GM19468 (cell line): ENCODE data around the gene CCDC90B.
"Not testable (repeated sequence)": the region's sequence is repeated elsewhere in the genome, so short reads cannot be mapped to it uniquely, and the experiment has no call there.

Source experiments
- ATAC-seq: cut with Tn5 transposase; IDR thresholded peaks from one replicate; pipeline ENCODE4 v1.9.1; 2021; ENCODE audit warnings: mild to moderate bottlenecking, moderate library complexity, moderate number of reproducible peaks; ENCODE audit not compliant: unreplicated experiment; ENCODE audit errors: extremely low read depth

Gene CCDC90B, protein sequence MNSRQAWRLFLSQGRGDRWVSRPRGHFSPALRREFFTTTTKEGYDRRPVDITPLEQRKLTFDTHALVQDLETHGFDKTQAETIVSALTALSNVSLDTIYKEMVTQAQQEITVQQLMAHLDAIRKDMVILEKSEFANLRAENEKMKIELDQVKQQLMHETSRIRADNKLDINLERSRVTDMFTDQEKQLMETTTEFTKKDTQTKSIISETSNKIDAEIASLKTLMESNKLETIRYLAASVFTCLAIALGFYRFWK

DNA sequence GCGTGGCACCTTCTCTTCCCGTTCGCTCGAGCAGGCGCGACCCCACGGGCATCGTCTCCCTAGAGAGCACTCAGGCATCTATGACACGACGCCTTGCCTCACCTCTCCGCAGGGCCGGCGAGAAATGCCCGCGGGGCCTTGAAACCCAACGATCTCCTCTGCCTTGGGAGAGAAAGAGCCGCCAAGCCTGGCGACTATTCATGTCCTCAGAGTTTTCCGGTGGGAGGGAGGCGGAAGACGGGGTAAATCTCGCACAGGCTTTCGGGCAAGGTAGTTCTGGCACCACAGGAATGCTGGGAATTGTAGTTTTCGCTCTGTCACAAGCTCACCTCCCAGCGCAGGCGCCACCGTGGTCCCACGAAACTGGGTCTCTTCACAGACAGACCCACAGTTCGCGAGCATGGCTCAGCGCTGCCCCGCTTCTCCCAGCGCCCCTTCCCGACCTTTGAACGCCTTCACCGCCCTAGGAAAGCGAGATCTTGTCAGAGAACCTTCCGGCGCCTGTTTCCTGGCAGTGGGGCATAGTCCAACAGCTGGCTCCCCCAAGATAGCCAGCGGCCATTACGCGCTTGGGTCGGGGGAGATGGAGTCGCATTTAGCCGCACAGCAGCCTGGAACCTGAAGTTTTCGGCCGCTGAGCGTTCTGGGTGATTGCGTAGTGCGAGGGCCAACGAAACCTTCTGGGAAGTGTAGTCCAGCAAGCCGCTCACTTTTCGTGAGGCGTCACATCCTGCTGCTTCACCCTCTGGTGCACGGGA lies at the start of gene CCDC90B:
Gene CCDC90B (minus strand): TSS at position 597 of the 758 bp plus-strand sequence. CDS start 395 bp downstream, at position 202.
- ATAC-seq, result peak; percentile 87

DNA sequence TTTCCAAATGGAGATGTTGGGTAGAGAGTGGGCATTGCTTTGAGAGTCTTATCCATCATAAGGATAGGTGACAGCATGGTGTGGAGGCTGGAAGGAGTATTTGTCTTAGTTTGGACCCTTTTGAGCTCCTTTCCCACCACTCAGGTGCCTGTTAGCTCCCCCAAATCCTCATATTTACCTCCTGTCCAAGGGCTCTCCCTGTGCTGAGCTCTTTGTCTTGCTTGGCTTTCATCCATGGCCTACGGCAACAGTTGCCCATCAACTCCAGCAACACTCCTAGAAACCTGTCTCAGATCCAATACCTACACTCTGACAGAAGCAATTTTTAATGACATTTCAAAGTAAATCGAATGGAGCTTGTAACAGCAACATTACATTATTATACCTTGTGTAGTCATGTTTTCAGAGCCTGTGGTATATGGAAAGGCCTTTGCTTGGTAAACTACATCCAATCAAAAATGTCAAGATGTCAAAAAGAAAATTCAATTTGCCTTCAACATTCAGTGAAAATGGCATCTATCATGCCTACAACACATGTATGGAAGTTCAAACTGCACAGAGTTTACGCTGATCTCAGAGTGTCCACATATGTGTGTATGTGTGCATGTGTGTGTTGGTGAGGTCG lies 49.4 kb upstream of the CCDC90B start:
- no peak for ATAC-seq

DNA sequence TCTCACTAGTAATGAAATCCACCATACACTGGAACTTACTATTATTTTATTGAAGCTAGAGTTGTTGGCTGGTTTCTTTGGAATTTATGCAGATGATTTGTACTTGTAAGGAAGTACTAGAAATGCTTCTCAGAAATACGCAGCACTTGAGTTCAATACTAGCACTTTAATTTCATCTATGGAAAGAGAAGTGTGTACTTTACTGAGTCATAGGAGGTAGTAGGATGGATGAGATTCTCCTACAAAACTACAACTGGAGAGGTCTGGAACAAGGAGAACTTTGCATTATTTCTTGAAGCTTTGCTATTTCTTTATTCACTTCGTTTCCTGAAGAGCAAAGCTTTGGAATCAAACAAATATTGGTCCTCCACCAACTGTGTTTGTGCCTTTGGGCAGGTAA lies 44.1 kb upstream of the CCDC90B start:
- ATAC-seq, result no peak

DNA sequence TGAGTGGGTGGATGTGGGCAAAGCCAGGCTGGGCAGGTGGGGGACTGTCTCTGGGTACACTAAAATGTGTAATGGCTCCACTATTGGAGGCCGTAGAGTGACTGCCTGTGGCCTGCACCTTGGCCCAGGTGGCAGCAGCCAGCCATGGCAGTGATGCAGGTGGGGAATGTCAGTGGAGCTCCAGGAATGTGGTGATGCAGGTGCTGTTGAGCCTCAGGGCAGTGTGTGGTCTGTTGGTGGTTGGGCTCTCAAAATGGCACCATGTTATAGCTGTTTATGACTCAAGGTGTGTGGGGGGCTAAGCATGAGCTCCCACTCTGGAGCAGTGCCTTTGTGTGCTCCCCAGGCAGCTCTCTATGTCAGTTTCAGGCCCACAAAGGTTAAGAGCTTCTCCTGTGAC lies 40.2 kb upstream of the CCDC90B start:
- no peak for ATAC-seq

DNA sequence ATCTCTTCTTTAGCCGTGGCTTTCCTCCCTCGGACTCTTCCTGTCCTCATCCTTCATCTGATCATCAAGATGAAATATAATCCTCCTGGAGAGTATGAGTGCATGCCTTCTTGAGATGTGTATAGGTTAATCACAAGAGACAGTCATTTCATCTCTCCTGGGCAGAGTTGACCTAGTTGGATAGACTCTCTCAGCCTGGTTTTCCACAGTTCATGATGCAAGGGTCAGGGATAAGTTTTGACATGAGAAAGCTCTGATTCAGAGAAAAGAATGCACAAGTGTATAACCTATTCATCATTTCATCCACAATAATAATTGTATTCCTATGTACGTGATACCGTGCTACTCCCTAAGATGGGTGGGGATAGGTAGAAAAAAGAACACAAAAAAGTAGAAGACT lies 33.2 kb upstream of the CCDC90B start:
- ATAC-seq, result no peak

DNA sequence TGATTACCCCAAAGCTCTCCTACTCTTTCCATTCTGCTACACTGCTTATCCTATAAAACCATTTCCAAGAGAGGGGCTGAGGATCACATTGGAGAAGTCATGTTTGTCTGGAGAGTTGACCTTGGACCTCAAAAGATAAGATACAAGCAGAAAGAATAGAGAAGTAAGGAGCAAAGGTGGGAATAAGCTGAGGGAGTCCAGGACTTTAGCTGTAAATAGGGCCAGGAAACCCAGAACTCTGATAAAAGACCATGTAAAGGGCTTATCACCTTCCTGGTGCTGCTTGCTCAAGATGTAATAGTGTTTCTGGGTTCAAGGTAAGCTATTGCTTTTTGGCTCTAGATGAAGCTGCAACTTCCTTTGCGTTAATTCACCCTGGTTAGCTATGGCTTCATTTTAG lies 32.8 kb upstream of the CCDC90B start:
- no peak for ATAC-seq

DNA sequence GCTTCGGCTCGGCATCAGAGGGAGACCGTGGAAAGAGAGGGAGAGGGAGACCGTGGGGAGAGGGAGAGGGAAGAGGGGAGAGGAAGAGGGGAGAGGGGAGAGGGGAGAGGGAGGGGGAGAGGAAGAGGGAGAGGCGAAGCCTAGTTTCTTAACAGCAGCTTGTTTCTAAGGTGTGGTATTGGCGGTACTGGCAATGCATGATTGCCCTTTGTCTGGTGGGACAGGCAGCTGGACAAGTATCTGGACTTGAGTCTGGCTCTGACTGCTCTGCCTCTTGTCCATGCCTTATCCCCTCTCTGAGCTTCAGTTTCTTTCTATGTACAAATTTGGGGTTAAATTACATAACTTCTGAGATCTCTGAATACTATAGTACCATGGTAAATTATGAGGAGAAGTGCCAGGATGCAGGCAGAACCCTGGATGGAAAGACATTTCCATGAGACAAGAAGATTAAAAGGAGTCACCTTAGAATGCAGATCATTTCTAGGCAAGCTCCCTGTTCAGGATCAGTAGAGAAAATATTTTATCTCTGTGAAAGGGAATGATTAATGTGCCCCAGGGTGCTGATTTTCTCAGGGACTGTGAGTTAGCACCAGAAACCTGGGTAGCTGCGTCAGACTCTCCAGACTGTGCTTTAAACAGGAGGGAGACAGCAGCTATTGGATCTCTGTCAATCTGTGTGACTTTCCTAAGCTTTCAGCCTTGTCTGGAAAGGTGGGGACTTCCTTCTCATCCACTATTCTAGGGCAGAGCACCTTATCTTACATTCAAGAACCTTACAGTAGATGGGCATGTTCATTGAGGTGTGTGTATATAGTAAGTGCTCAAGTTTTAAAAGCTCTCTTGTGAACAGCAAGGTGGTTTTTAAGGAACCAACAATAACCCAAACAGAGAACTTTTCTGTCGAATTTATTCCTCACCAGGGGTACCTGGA lies 31.9 kb upstream of the CCDC90B start:
- ATAC-seq, result no peak

DNA sequence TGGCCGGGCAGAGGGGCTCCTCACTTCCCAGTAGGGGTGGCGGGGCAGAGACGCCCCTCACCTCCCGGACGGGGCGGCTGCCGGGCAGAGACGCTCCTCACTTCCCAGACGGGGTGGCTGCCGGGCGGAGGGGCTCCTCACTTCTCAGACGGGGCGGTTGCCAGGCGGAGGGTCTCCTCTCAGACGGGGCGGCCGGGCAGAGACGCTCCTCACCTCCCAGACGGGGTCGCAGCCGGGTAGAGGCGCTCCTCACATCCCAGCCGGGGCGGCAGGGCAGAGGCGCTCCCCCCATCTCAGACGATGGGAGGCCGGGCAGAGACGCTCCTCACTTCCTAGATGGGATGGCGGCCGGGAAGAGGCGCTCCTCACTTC lies 30.7 kb upstream of the CCDC90B start:
- ATAC-seq, result not testable (repeated sequence)

DNA sequence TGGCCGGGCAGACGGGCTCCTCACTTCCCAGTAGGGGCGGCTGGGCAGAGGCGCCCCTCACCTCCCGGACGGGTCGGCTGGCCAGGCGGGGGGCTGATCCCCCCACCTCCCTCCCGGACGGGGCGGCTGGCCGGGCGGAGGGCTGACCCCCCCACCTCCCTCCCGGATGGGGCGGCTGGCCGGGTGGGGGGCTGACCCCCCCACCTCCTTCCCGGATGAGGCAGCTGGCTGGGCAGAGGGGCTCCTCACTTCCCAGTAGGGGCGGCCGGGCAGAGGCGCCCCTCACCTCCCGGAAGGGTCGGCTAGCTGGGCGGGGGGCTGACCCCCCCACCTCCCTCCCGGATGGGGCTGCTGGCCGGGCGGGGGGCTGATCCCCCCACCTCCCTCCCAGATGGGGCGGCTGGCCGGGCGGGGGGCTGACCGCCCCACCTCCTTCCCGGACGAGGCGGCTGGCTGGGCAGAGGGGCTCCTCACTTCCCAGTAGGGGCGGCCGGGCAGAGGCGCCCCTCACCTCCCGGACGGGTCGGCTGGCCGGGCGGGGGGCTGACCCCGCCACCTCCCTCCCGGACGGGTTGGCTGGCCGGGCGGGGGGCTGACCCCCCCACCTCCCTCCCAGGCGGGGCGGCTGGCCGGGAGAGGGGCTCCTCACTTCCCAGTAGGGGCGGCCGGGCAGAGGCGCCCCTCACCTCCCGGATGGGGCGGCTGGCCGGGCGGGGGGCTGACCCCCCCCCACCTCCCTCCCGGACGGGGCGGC lies 30.2 kb upstream of the CCDC90B start:
- ATAC-seq, result not testable (repeated sequence)

DNA sequence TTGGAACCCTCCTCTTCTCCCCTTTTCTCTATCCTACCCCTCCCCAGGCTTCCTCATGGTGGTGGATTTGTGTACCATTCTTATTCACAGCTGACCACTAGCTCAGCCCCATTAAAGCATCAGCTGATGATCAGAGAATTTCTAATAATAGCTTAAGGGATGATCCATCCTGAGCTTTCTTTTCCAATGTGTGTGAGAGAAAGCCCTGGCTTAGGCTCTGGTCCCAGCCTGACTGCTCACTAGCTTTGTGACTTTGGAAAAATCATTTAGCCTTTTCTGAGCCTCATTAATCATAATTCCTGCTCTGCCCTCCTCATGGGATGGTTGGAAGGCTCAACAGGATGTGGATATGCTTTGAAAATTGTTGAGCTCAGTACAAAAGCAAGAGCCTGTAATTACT lies 26.3 kb upstream of the CCDC90B start:
- no peak for ATAC-seq

DNA sequence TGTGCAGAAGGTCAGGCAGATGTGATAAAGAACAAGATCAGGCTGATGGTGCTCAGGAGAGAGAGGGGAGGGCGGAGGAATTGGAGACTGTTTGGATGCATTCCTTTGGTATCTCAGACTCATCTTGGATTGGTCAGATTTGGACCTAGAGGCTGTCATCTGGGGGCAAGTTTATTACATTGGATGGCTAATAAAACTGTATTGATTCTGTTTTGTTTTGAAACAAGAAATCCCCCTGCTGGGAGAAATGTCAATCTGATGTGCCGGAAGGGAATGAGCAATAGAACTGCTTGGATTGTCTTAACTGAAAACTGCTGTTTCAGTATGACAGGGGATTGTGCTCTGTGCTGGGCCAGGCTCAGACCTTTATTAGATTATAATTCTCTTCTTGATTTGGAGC lies 25.5 kb upstream of the CCDC90B start:
- no peak for ATAC-seq

DNA sequence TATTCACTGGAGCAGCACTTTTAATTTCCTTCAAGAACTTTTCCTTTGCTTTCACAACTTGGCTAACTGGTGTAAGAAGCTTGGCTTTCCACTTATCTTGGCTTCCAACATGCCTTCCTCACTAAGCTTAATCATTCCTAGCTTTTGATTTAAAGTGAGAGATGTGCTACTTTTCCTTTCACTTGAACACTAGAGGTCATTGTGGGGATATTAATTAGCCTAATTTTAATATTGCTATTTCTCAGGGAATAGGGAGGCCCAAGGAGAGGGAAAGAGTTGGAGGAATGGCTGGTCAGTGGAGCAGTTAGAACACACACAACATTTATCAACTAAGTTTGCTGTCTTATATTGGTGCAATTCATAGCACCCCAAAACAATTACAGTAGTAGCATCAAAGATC lies 24.6 kb upstream of the CCDC90B start:
- ATAC-seq, result no peak

DNA sequence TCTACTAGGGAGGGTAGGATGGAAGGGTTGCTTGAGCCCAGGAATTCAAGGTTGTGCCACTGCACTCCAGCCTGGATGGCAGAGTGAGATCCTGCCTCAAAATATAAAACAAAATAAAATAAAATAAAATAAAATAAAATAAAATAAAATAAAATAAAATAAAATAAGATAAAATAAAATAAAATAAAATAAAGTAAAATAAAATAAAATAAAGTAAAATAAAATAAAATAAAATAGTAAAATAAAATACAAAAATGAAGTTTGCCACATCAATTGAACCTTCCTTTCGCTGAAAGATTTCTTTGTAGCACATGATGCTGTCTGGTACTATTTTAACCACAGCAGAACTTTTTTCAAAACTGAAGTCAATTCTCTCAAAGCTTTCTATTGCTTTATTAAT lies 22.4 kb upstream of the CCDC90B start:
- ATAC-seq, result not testable (repeated sequence)

DNA sequence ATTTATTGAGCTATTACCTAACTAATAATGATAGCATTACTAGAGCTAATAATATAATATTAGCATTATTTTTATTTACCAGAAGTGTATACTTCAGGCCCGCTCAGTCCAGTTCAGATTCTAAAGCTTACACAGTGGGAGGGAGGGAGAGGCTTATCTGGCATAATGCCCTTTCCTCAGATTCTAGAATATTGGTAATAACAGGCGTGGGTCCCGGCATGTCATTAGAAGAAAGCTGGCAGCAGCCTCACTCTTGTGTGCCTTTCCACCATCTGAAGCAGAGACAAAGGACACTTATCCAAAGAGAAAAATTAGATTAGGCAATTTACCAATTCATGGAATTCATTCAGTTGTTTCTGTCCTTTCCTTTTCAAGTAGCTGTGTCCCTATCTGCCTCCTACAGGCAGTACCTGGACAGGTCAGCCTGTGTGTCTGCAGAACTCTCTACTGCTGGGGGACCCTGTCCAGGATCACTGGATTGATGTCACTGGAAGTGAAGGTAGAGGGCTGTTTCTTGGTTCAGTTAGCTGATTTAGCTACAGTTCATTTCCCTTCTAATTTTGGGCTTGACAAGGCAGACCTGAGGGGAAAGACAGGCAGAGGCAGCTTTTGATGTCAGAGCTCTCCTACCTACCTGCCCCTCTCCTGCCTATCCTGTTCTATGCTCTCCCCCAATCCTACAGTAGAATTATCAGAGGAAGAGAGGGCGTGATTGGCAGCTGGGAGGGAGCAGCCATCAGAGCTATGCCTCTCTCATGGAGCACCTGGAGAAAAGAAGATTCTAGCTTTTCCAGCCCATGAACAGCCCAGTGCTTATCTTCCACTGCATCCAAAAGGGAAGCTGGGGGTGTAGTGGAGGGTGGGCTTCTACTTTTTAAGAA lies 20.3 kb upstream of the CCDC90B start:
- no peak for ATAC-seq

DNA sequence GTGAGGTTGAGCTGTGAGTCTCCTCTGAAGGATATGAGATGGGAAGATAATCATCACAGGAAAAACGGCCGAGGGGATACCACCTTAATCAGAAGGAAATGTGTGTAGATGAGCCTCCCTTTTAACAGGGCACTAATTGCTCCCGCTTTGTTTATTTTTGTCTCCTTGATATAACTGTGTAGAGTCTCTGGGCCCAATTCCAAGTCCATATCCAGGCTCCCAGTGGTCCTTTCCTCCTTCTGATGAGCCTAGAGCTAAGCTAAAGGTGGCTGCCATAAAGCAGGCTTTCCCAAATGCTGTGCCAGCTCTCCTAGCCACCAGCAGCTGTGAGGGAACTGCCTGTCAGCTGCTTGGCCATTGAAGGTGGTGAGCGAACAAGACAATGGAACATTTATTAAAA lies 17.1 kb upstream of the CCDC90B start:
- no peak for ATAC-seq

DNA sequence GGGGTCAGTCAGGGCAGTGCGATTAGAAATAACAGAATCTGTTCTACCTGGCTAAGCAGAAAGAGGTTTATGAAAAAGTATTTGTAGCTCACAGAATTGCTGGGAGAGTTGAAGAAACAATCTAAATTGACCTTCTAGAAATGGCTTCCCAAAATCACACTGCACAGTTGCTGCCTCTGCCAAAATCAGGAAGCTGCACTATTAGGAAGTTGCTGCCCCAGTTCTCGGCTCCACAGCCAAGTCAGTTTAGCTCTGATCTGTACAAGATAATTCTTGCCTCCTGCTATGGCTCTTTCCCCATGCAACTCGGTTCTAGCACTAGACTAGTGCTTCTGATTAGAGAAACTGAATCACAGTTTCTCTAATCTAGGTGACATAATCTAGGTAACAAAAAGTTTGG lies 16.0 kb upstream of the CCDC90B start:
- no peak for ATAC-seq

DNA sequence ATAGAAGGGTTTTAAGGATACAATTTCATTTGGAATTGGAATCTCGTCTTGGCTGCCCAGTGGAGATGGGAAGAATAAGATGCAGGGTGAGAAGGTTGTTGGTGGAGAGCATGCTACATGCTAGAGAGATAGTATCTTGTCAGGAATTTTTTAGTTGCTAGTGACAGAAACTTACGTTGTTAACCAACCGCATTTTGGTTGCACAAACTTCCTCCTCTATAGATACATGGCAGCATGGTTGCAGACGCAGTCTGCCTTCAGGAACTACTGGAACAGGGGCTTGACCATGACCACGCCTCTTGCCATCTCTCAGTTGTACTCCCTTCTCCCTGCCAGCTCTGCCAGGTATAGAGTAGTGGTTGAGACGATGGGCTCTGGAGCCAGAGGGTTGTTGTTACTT lies 13.5 kb upstream of the CCDC90B start:
- no peak for ATAC-seq

DNA sequence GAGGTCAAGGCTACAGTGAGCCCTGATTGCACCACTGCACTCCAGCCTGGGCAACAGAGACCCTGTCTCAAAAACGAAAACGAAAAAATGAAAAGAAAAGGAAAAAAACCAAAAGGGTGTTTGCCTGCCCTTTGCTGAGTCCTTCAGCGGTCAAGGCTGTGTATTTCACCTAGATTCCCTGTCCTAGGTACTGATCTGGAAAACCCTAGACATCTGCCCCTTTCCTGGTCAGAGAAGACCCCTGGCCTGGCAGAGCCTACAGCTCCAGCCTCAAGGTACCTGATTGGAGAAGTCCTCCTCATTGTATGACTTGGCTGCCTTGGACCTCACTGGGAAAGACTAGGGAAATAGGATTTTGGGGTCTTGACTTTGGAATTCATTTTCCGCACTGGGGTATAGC lies 8.0 kb upstream of the CCDC90B start:
- ATAC-seq, result no peak

DNA sequence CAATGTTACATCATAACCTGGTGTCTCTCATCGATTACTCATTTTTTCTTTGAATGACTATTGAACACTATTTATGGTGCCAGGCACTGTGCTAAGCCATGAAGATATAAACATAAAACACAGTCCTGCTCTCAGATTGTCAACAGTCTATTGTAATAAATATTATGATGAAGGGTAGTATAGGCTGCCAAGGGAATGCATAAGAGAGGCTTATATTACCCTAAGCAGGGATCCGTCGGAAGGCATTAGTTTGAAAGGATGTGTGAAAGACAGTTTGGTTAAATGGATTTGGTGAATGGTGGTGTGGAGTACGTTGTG lies 7.2 kb upstream of the CCDC90B start:
- no peak for ATAC-seq
